ENCODE data around the gene SMAP1.

DNA sequence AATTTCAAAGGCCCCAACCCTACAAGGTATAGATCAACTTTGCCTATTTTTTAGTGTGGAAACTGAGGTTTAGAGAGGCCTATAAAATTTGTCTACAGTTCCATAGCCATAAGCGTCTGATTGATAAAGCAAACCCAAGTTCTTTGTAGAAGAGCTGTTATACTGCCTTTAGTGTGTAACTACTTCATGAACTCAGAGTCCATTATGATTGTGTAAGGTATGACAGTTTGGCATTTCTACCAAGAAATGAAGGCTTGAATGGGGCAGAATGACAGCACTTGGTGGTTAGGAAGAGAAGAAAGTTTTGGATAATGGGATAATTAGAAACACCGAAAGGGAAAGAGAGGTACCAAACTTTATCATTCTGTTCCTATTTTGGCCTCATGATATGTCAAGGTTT is 38.1 kb downstream of the SMAP1 start:
- TF ChIP-seq, protein P1, sequence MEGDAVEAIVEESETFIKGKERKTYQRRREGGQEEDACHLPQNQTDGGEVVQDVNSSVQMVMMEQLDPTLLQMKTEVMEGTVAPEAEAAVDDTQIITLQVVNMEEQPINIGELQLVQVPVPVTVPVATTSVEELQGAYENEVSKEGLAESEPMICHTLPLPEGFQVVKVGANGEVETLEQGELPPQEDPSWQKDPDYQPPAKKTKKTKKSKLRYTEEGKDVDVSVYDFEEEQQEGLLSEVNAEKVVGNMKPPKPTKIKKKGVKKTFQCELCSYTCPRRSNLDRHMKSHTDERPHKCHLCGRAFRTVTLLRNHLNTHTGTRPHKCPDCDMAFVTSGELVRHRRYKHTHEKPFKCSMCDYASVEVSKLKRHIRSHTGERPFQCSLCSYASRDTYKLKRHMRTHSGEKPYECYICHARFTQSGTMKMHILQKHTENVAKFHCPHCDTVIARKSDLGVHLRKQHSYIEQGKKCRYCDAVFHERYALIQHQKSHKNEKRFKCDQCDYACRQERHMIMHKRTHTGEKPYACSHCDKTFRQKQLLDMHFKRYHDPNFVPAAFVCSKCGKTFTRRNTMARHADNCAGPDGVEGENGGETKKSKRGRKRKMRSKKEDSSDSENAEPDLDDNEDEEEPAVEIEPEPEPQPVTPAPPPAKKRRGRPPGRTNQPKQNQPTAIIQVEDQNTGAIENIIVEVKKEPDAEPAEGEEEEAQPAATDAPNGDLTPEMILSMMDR (IDR thresholded peaks at IDR 0.05): no peak
- no peak for TF ChIP-seq POLR2A (IDR thresholded peaks at IDR 0.05)

Measured in adrenal gland (tissue), 5 donors.